ENCODE measurements around the gene LHX3. TPM values are rescaled to one million over a fixed set of nuclear protein-coding genes. Genes with fewer than 3 reads are reported as not detected.

Gene LHX3
- total RNA-seq, 1 donor: not detected

- no peaks in the 10 kb centered on the region for H3K9me3 ChIP-seq (ENCODE audit: low read depth, low read length)
- no peaks in the 10 kb centered on the region for H3K4me1 ChIP-seq (ENCODE audit: insufficient read depth, low read length)
- no peak overlapping the region for H3K4me3 ChIP-seq (ENCODE audit: low read length)
- H3K27me3 ChIP-seq (ENCODE audit: insufficient read depth, low read length): no peaks in the 10 kb centered on the region
Measured at GRCh38 chr9:136175616-136176197, 29.2 kb downstream of the LHX3 start.

- Histone ChIP-seq H3K4me3 (ENCODE audit: low read length) (no peak overlapping the region), H3K27me3 (ENCODE audit: insufficient read depth, low read length) (no peaks in the 10 kb centered on the region), H3K9me3 (ENCODE audit: low read depth, low read length) (no peaks in the 10 kb centered on the region), H3K4me1 (ENCODE audit: insufficient read depth, low read length) (no peaks in the 10 kb centered on the region)
Measured at GRCh38 chr9:136174779-136175615, 29.9 kb downstream of the LHX3 start.

GRCh38 chr9:136173648-136174290, 31.2 kb downstream of the LHX3 start:
- no peaks in the 10 kb centered on the region for H3K27me3 ChIP-seq (ENCODE audit: insufficient read depth, low read length)
- no peaks in the 10 kb centered on the region for H3K9me3 ChIP-seq (ENCODE audit: low read depth, low read length)
- no peaks in the 10 kb centered on the region for H3K4me1 ChIP-seq (ENCODE audit: insufficient read depth, low read length)
- no peak overlapping the region for H3K4me3 ChIP-seq (ENCODE audit: low read length)

GRCh38 chr9:136172412-136173079, 32.4 kb downstream of the LHX3 start:
- H3K9me3 ChIP-seq (ENCODE audit: low read depth, low read length): no peaks in the 10 kb centered on the region
- no peaks in the 10 kb centered on the region for H3K4me1 ChIP-seq (ENCODE audit: insufficient read depth, low read length)
- H3K4me3 ChIP-seq (ENCODE audit: low read length): no peak overlapping the region
- no peaks in the 10 kb centered on the region for H3K27me3 ChIP-seq (ENCODE audit: insufficient read depth, low read length)

- H3K4me1 ChIP-seq (ENCODE audit: insufficient read depth, low read length): no peaks in the 10 kb centered on the region
- H3K9me3 ChIP-seq (ENCODE audit: low read depth, low read length): no peaks in the 10 kb centered on the region
- no peaks in the 10 kb centered on the region for H3K27me3 ChIP-seq (ENCODE audit: insufficient read depth, low read length)
- H3K4me3 ChIP-seq (ENCODE audit: low read length): no peak overlapping the region
Measured at GRCh38 chr9:136171801-136172411, 33.0 kb downstream of the LHX3 start.

- H3K9me3 ChIP-seq (ENCODE audit: low read depth, low read length): no peaks in the 10 kb centered on the region
- H3K27me3 ChIP-seq (ENCODE audit: insufficient read depth, low read length): no peaks in the 10 kb centered on the region
- no peak overlapping the region for H3K4me3 ChIP-seq (ENCODE audit: low read length)
- H3K4me1 ChIP-seq (ENCODE audit: insufficient read depth, low read length): no peaks in the 10 kb centered on the region
Measured at GRCh38 chr9:136171009-136171800, 33.7 kb downstream of the LHX3 start.

GRCh38 chr9:136170006-136170901, 34.7 kb downstream of the LHX3 start:
- H3K27me3 ChIP-seq (ENCODE audit: insufficient read depth, low read length): no peaks in the 10 kb centered on the region
- no peak overlapping the region for H3K4me3 ChIP-seq (ENCODE audit: low read length)
- no peaks in the 10 kb centered on the region for H3K9me3 ChIP-seq (ENCODE audit: low read depth, low read length)
- H3K4me1 ChIP-seq (ENCODE audit: insufficient read depth, low read length): no peaks in the 10 kb centered on the region

GRCh38 chr9:136169495-136169894, 35.4 kb downstream of the LHX3 start:
- Histone ChIP-seq H3K27me3 (ENCODE audit: insufficient read depth, low read length) (no peaks in the 10 kb centered on the region), H3K4me1 (ENCODE audit: insufficient read depth, low read length) (no peaks in the 10 kb centered on the region), H3K9me3 (ENCODE audit: low read depth, low read length) (no peaks in the 10 kb centered on the region), H3K4me3 (ENCODE audit: low read length) (no peak overlapping the region)

GRCh38 chr9:136163248-136163850, 41.6 kb downstream of the LHX3 start:
- Histone ChIP-seq H3K4me1 (ENCODE audit: insufficient read depth, low read length) (no peaks in the 10 kb centered on the region), H3K9me3 (ENCODE audit: low read depth, low read length) (no peaks in the 10 kb centered on the region), H3K27me3 (ENCODE audit: insufficient read depth, low read length) (no peaks in the 10 kb centered on the region), H3K4me3 (ENCODE audit: low read length) (no peak overlapping the region)

- no peaks in the 10 kb centered on the region for H3K9me3 ChIP-seq (ENCODE audit: low read depth, low read length)
- H3K4me3 ChIP-seq (ENCODE audit: low read length): no peak overlapping the region
- H3K4me1 ChIP-seq (ENCODE audit: insufficient read depth, low read length): no peaks in the 10 kb centered on the region
- H3K27me3 ChIP-seq (ENCODE audit: insufficient read depth, low read length): no peaks in the 10 kb centered on the region
Measured at GRCh38 chr9:136160995-136161610, 43.8 kb downstream of the LHX3 start.

GRCh38 chr9:136160381-136160841, 44.5 kb downstream of the LHX3 start:
- Histone ChIP-seq H3K4me1 (ENCODE audit: insufficient read depth, low read length) (no peaks in the 10 kb centered on the region), H3K4me3 (ENCODE audit: low read length) (no peak overlapping the region), H3K9me3 (ENCODE audit: low read depth, low read length) (no peaks in the 10 kb centered on the region), H3K27me3 (ENCODE audit: insufficient read depth, low read length) (no peaks in the 10 kb centered on the region)

GRCh38 chr9:136159851-136160250, 45.1 kb downstream of the LHX3 start:
- no peak overlapping the region for H3K4me3 ChIP-seq (ENCODE audit: low read length)
- no peaks in the 10 kb centered on the region for H3K9me3 ChIP-seq (ENCODE audit: low read depth, low read length)
- no peaks in the 10 kb centered on the region for H3K4me1 ChIP-seq (ENCODE audit: insufficient read depth, low read length)
- H3K27me3 ChIP-seq (ENCODE audit: insufficient read depth, low read length): no peaks in the 10 kb centered on the region
